Kidney epithelial cell (primary cell): Measurements from ENCODE around the gene ETV1. TPM values are rescaled to one million over a fixed set of nuclear protein-coding genes. Genes with fewer than 3 reads are reported as not detected.

Experiments
- DNase-seq: peaks from one replicate; pipeline ENCODE4 v3.0.0-alpha.2; 2010; ENCODE audit warnings: low read depth
- H3K27me3 ChIP-seq: 2 replicates; pipeline ENCODE4 v1.6.0; 2011; ENCODE audit warnings: low read length; ENCODE audit not compliant: control insufficient read depth, insufficient read depth
- H3K36me3 ChIP-seq: 2 replicates; pipeline ENCODE4 v1.5.1; 2011; ENCODE audit warnings: low read length; ENCODE audit not compliant: control insufficient read depth, insufficient read depth
- H3K4me3 ChIP-seq: 2 replicates; pipeline ENCODE4 v1.5.1; 2011; ENCODE audit warnings: low read depth, mild to moderate bottlenecking, control low read depth, low read length
- total RNA-seq: library from RNA; depleted of rRNA; stranded (reverse); fragments of >200 nt; gene quantifications from 2 replicates; pipeline ENCODE4 v1.2.3, GENCODE V29; 2015
- TF ChIP-seq, protein P1 (sequence below): IDR thresholded peaks from 2 replicates; pipeline ENCODE4 v1.5.1; 2011; ENCODE audit warnings: mild to moderate bottlenecking, moderate library complexity, low read length, control low read depth, inconsistent platforms; ENCODE audit not compliant: insufficient read depth, poor library complexity, severe bottlenecking

Gene ETV1
- total RNA-seq, 1 donor from 2014 or later, result 6.1 TPM

GRCh38 chr7:13990319-13990983, 985 bp upstream of the ETV1 start:
- TF ChIP-seq, protein P1, sequence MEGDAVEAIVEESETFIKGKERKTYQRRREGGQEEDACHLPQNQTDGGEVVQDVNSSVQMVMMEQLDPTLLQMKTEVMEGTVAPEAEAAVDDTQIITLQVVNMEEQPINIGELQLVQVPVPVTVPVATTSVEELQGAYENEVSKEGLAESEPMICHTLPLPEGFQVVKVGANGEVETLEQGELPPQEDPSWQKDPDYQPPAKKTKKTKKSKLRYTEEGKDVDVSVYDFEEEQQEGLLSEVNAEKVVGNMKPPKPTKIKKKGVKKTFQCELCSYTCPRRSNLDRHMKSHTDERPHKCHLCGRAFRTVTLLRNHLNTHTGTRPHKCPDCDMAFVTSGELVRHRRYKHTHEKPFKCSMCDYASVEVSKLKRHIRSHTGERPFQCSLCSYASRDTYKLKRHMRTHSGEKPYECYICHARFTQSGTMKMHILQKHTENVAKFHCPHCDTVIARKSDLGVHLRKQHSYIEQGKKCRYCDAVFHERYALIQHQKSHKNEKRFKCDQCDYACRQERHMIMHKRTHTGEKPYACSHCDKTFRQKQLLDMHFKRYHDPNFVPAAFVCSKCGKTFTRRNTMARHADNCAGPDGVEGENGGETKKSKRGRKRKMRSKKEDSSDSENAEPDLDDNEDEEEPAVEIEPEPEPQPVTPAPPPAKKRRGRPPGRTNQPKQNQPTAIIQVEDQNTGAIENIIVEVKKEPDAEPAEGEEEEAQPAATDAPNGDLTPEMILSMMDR, result no peak
- Histone ChIP-seq H3K4me3 (peak overlapping the region; percentile 60), H3K36me3 (no peaks in the 10 kb centered on the region), H3K27me3 (no peaks in the 10 kb centered on the region)
- no peak for DNase-seq

DNA sequence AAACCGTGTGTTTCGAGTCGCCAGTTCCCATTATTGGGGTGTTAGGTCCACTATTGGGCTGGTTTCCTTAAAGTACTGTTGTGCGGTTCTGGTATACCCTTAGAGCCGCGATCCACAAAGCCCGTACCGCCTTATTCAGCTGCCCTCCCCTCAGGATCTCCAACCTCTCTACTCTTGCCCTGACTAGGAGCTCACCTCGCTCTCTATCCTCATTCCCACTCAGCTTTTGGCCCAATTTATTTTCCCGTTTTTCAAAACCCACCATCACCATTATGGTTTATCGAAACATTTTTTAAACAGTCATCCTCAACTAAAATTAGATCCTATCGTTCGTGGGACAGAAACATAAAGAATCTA, 461 bp upstream of the ETV1 start:
- no peak for DNase-seq
- TF ChIP-seq, protein P1, result no peak
- Histone ChIP-seq H3K36me3 (no peaks in the 10 kb centered on the region), H3K27me3 (no peaks in the 10 kb centered on the region), H3K4me3 (peak overlapping the region; percentile 60)

DNA sequence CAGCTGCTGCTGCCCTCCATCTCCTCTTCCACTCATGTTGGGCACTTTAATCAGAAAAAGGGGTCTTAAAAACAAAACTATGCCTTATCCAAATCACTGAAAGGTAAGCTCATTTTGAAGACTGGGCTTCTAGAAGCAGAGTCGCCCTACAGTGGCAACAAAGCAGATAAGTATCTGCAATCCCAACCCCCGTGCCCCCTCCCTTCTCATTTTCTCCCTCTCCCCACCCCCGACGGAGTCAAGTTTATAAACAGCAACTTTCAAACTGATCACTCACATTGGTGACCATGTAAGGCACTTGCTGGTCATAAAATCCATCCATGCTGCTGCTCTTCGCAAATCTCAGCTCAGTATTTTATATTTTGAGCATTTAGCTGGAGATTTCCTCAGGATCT, 738 bp downstream of the ETV1 start:
- H3K36me3 ChIP-seq, result no peaks in the 10 kb centered on the region
- no peak for DNase-seq
- no peaks in the 10 kb centered on the region for H3K27me3 ChIP-seq
- TF ChIP-seq, protein P1, result no peak
- H3K4me3 ChIP-seq, result peak overlapping the region; percentile 60

GRCh38 chr7:13988065-13988464, 1.4 kb downstream of the ETV1 start:
- TF ChIP-seq, protein P1, result no peak
- no peaks in the 10 kb centered on the region for H3K27me3 ChIP-seq
- no peaks in the 10 kb centered on the region for H3K36me3 ChIP-seq
- no peak for DNase-seq
- H3K4me3 ChIP-seq, result peak overlapping the region; percentile 60

GRCh38 chr7:13987395-13987794, 2.1 kb downstream of the ETV1 start:
- DNase-seq, result no peak

GRCh38 chr7:13986208-13986607, 3.3 kb downstream of the ETV1 start:
- Histone ChIP-seq H3K36me3 (no peaks in the 10 kb centered on the region), H3K4me3 (no peak overlapping the region), H3K27me3 (no peaks in the 10 kb centered on the region)
- DNase-seq, result no peak
- TF ChIP-seq, protein P1, result no peak

More at GRCh38 chr7:13987395-13987794, 2.1 kb downstream of the ETV1 start:
- Histone ChIP-seq H3K4me3 (no peak overlapping the region), H3K36me3 (no peaks in the 10 kb centered on the region), H3K27me3 (no peaks in the 10 kb centered on the region)
- TF ChIP-seq, protein P1, result no peak
